HepG2 (cell line): ENCODE data around the gene LTA.
A peak's percentile ranks its signal among the peaks of the same experiment; 100 is the strongest.

Experiments
- CEBPZ ChIP-seq: IDR thresholded peaks from 2 replicates; pipeline ENCODE4 v1.6.1; 2012; ENCODE audit warnings: low read length, improper control_type of control experiment
- FOSL2 ChIP-seq: sonication (generic); formaldehyde crosslinking; IDR thresholded peaks from 2 replicates; pipeline ENCODE4 v1.4.0; 2020; ENCODE audit warnings: missing genetic modification reagents
- KDM5A ChIP-seq: fragments of 200-600 bp; sonication (generic); IDR thresholded peaks from 2 replicates; pipeline ENCODE4 v1.7.0; 2018; ENCODE audit warnings: antibody characterized with exemption, mild to moderate bottlenecking, low read length, borderline replicate concordance
- PAX8 ChIP-seq: sonication (generic); formaldehyde crosslinking; IDR thresholded peaks from 2 replicates; pipeline ENCODE4 v1.8.0; 2022; ENCODE audit warnings: mild to moderate bottlenecking, missing genetic modification reagents, borderline replicate concordance
- POLR2A ChIP-seq, 2 experiments: IDR thresholded peaks; 2 replicates each; pipeline ENCODE4 v1.6.1; 2011; ENCODE audit warnings: low read depth in 2 of 2, low read length in 2 of 2, mild to moderate bottlenecking in 1 of 2, moderate library complexity in 1 of 2; ENCODE audit not compliant: insufficient read depth in 1 of 2
- REXO4 ChIP-seq: sonication (generic); formaldehyde crosslinking; IDR thresholded peaks from 2 replicates; pipeline ENCODE4 v1.8.0; 2022; ENCODE audit warnings: missing genetic modification reagents, mild to moderate bottlenecking, borderline replicate concordance
- TF ChIP-seq, protein P1 (sequence below): sonication (generic); formaldehyde crosslinking; IDR thresholded peaks from 2 replicates; pipeline ENCODE4 v1.5.1; 2020; ENCODE audit warnings: missing genetic modification reagents, mild to moderate bottlenecking, borderline replicate concordance

DNA sequence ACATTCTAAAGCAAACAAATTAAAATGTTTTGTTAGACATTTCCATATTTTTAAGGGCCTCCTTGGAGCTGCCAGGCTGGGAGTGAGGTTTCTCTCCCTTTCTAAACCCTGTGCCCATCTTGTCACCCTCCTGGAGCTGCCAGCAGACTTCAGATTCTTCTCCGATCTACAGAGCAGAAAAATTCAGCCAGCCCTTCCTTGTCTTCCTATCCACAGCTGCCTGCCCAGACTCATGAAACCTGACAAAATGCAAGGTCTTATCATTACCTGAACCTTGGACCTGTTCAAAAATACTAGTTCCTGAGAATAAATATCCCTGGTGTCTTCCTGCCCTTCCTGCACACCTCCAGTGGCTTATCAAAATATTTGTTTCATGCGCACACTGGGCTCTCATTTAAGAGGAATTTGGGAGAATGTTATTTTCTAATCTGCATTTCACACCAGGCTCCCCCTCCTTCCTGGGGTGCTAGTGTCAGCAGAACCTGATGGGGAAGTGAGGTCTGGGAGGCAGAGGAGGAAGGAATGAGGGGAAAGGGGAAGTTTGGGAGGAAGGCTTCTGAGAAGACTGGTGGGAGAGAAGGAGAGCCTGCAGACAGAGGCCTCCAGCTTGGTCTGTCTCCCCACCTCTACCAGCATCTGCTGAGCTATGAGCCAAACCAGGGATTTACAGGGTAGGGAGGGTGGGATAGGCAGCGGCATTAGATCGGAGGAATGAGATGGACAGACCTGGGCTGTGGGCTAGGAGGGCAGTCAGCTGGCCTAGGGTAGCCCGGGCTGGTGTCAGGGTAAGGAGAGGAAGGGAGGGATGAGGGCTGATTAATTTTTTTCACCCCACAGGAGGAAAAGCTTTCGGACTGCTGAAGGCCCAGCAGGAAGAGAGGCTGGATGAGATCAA lies 42.8 kb downstream of the LTA start, which contains the start of gene AIF1:
- TF ChIP-seq POLR2A (IDR thresholded peaks at IDR 0.05; ENCODE audit: insufficient read depth in 1 of 2, low read depth in 2 of 2, low read length in 2 of 2) (peak in 1 of 2 experiments; percentile 27; a peak in 1 of 4 replicates), CEBPZ (no peak), KDM5A (no peak), REXO4 (CRISPR knock-in tag) (no peak), FOSL2 (no peak), PAX8 (CRISPR knock-in tag) (no peak)
- TF ChIP-seq, protein P1, sequence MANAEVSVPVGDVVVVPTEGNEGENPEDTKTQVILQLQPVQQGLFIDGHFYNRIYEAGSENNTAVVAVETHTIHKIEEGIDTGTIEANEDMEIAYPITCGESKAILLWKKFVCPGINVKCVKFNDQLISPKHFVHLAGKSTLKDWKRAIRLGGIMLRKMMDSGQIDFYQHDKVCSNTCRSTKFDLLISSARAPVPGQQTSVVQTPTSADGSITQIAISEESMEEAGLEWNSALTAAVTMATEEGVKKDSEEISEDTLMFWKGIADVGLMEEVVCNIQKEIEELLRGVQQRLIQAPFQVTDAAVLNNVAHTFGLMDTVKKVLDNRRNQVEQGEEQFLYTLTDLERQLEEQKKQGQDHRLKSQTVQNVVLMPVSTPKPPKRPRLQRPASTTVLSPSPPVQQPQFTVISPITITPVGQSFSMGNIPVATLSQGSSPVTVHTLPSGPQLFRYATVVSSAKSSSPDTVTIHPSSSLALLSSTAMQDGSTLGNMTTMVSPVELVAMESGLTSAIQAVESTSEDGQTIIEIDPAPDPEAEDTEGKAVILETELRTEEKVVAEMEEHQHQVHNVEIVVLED (CRISPR knock-in tag) = no peak
